ENCODE results near the gene ZNF366.
A peak's percentile ranks its signal among the peaks of the same experiment; 100 is the strongest.

The ZNF366 gene

DNA sequence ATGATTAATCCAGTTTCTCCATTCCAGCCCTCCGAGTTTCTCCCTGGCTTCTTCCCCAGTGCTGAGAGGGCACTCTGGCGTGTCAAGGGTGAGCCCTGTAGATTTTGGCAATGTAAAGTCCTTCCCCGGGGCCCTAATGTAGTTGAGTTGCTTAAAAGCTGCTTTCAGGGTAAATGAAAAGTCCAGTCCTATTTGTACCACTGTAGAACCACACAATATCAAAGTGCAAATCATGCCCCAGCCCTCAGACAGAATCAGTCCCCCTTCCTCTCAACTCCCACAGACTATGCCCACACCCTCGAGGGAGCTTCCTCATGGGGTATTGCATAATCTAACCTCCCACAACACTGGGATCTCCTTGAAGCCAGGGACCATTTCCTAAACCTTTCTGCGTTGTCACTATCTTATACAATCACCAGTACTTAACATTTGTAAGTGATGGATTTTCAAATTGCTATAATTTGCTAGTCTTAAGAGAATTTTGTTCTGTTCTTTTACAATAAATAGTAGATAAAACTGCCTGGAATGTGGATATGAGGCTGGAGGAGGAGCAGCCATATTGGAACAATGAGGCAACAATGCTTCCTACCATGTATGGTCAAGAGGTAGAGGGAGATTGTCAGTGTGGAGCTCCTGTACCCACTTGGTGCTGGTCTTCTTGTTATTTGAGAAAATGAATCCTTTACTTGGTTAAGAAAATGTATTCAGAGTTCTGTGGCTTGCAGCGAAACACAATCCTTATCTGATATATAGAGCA is 34.4 kb downstream of the ZNF366 start:
- POLR2A ChIA-PET, result no interaction called here
- Histone ChIP-seq H3K4me3 (ENCODE audit: low read depth, low read length) (no peak overlapping the region), H3K36me3 (ENCODE audit: control insufficient read depth in 2 of 2, insufficient read depth in 1 of 2, low read length in 2 of 2) (no peaks in the 10 kb centered on the region), H3K4me1 (ENCODE audit: control insufficient read depth, insufficient read depth, low read length) (no peaks in the 10 kb centered on the region), H3K9me3 (ENCODE audit: control insufficient read depth, insufficient read depth, low read depth, low read length) (no peaks in the 10 kb centered on the region), H3K27ac (ENCODE audit: extremely low read depth, low read depth, low read length) (no peak overlapping the region)
- CTCF ChIA-PET, result interaction anchor here (0.5 to 1.5 kb wide), 3 partner anchors 14 to 93 kb away, joined by 3 to 4 read pairs (median 3); no protein-coding TSS in a partner anchor
- TF ChIP-seq, protein P1, sequence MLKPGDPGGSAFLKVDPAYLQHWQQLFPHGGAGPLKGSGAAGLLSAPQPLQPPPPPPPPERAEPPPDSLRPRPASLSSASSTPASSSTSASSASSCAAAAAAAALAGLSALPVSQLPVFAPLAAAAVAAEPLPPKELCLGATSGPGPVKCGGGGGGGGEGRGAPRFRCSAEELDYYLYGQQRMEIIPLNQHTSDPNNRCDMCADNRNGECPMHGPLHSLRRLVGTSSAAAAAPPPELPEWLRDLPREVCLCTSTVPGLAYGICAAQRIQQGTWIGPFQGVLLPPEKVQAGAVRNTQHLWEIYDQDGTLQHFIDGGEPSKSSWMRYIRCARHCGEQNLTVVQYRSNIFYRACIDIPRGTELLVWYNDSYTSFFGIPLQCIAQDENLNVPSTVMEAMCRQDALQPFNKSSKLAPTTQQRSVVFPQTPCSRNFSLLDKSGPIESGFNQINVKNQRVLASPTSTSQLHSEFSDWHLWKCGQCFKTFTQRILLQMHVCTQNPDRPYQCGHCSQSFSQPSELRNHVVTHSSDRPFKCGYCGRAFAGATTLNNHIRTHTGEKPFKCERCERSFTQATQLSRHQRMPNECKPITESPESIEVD (tag by site-specific recombination; IDR thresholded peaks at IDR 0.05), result no peak
- no peak for TF ChIP-seq ZNF274 (IDR thresholded peaks at IDR 0.05; ENCODE audit: low read length)
- TF ChIP-seq ZNF274 (tag by site-specific recombination; IDR thresholded peaks at IDR 0.05; ENCODE audit: borderline replicate concordance), result no peak
- TF ChIP-seq, protein P2, sequence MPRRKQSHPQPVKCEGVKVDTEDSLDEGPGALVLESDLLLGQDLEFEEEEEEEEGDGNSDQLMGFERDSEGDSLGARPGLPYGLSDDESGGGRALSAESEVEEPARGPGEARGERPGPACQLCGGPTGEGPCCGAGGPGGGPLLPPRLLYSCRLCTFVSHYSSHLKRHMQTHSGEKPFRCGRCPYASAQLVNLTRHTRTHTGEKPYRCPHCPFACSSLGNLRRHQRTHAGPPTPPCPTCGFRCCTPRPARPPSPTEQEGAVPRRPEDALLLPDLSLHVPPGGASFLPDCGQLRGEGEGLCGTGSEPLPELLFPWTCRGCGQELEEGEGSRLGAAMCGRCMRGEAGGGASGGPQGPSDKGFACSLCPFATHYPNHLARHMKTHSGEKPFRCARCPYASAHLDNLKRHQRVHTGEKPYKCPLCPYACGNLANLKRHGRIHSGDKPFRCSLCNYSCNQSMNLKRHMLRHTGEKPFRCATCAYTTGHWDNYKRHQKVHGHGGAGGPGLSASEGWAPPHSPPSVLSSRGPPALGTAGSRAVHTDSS (tag by site-specific recombination; IDR thresholded peaks at IDR 0.05), result no peak
- TF ChIP-seq ZNF560 (tag by site-specific recombination; IDR thresholded peaks at IDR 0.05; ENCODE audit: borderline replicate concordance), result no peak
- TF ChIP-seq RBAK (tag by site-specific recombination; IDR thresholded peaks at IDR 0.05), result no peak
- TF ChIP-seq ZFHX2 (tag by site-specific recombination; conservative IDR thresholded peaks at IDR 0.05), result peak; percentile 73
- TF ChIP-seq EGR2 (tag by site-specific recombination; IDR thresholded peaks at IDR 0.05; ENCODE audit: low read depth), result peak; percentile 43; the same call in 1 of the 2 replicates
- TF ChIP-seq, protein P3, sequence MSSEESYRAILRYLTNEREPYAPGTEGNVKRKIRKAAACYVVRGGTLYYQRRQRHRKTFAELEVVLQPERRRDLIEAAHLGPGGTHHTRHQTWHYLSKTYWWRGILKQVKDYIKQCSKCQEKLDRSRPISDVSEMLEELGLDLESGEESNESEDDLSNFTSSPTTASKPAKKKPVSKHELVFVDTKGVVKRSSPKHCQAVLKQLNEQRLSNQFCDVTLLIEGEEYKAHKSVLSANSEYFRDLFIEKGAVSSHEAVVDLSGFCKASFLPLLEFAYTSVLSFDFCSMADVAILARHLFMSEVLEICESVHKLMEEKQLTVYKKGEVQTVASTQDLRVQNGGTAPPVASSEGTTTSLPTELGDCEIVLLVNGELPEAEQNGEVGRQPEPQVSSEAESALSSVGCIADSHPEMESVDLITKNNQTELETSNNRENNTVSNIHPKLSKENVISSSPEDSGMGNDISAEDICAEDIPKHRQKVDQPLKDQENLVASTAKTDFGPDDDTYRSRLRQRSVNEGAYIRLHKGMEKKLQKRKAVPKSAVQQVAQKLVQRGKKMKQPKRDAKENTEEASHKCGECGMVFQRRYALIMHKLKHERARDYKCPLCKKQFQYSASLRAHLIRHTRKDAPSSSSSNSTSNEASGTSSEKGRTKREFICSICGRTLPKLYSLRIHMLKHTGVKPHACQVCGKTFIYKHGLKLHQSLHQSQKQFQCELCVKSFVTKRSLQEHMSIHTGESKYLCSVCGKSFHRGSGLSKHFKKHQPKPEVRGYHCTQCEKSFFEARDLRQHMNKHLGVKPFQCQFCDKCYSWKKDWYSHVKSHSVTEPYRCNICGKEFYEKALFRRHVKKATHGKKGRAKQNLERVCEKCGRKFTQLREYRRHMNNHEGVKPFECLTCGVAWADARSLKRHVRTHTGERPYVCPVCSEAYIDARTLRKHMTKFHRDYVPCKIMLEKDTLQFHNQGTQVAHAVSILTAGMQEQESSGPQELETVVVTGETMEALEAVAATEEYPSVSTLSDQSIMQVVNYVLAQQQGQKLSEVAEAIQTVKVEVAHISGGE (tag by site-specific recombination; conservative IDR thresholded peaks at IDR 0.05; ENCODE audit: low read depth), result no peak
- no peak for TF ChIP-seq YY1 (tag by site-specific recombination; IDR thresholded peaks at IDR 0.05)
- TF ChIP-seq ZNF544 (tag by site-specific recombination; IDR thresholded peaks at IDR 0.05), result no peak
- TF ChIP-seq, protein P4, sequence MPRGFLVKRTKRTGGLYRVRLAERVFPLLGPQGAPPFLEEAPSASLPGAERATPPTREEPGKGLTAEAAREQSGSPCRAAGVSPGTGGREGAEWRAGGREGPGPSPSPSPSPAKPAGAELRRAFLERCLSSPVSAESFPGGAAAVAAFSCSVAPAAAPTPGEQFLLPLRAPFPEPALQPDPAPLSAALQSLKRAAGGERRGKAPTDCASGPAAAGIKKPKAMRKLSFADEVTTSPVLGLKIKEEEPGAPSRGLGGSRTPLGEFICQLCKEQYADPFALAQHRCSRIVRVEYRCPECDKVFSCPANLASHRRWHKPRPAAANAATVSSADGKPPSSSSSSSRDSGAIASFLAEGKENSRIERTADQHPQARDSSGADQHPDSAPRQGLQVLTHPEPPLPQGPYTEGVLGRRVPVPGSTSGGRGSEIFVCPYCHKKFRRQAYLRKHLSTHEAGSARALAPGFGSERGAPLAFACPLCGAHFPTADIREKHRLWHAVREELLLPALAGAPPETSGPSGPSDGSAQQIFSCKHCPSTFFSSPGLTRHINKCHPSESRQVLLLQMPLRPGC (tag by site-specific recombination; IDR thresholded peaks at IDR 0.05), result no peak
- no peak for TF ChIP-seq ZNF596 (tag by site-specific recombination; IDR thresholded peaks at IDR 0.05)

DNA sequence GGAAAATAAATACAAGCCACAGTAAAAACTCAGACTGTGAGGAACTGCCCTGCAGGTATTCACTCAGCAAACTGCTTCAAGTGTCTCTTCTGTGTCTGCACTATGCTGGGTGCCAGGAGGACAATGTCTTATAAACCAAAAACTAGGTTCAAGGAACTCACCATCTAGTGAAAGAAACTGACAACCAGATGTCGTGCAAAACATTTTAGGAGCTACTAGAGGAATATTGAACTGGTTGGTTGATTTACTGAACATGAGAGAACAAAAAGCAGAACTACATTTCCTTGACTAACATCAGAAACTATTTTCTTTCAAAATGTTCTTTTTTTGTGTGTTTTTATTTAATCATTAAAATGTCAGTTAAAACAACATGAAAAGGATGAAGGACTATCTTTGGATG is 35.2 kb downstream of the ZNF366 start:
- no peaks in the 10 kb centered on the region for H3K4me1 ChIP-seq (ENCODE audit: control insufficient read depth, insufficient read depth, low read length)
- POLR2A ChIA-PET, result no interaction called here
- no peaks in the 10 kb centered on the region for H3K9me3 ChIP-seq (ENCODE audit: control insufficient read depth, insufficient read depth, low read depth, low read length)
- TF ChIP-seq, protein P5, sequence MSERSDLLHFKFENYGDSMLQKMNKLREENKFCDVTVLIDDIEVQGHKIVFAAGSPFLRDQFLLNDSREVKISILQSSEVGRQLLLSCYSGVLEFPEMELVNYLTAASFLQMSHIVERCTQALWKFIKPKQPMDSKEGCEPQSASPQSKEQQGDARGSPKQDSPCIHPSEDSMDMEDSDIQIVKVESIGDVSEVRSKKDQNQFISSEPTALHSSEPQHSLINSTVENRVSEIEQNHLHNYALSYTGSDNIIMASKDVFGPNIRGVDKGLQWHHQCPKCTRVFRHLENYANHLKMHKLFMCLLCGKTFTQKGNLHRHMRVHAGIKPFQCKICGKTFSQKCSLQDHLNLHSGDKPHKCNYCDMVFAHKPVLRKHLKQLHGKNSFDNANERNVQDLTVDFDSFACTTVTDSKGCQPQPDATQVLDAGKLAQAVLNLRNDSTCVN (tag by site-specific recombination; optimal IDR thresholded peaks at IDR 0.05), result no peak
- TF ChIP-seq ZNF830 (tag by site-specific recombination; IDR thresholded peaks at IDR 0.05; ENCODE audit: low read depth) (no peak), SALL2 (tag by site-specific recombination; IDR thresholded peaks at IDR 0.05; ENCODE audit: borderline replicate concordance) (no peak), MZF1 (tag by site-specific recombination; IDR thresholded peaks at IDR 0.05; ENCODE audit: borderline replicate concordance) (no peak), ZNF707 (tag by site-specific recombination; IDR thresholded peaks at IDR 0.05) (no peak)
- TF ChIP-seq, protein P1 (tag by site-specific recombination; IDR thresholded peaks at IDR 0.05), result no peak

More for the DNA sequence above, 35.2 kb downstream of the ZNF366 start:
- H3K36me3 ChIP-seq (ENCODE audit: control insufficient read depth in 2 of 2, insufficient read depth in 1 of 2, low read length in 2 of 2), result no peaks in the 10 kb centered on the region
- H3K27ac ChIP-seq (ENCODE audit: extremely low read depth, low read depth, low read length), result no peak overlapping the region
- H3K4me3 ChIP-seq (ENCODE audit: low read depth, low read length), result no peak overlapping the region
- CTCF ChIA-PET, result interaction anchor here (1.5 kb wide), 1 partner anchor 52 kb away, joined by 3 read pairs; no protein-coding TSS in a partner anchor
